Cardiac muscle cell (in vitro differentiated cells and primary cell): ENCODE data around the gene SYT1. TPM values are rescaled to one million over a fixed set of nuclear protein-coding genes. Genes with fewer than 3 reads are reported as not detected.
A peak's percentile ranks its signal among the peaks of the same experiment; 100 is the strongest.

ENCODE experiments used
- DNase-seq, 2 donors: peaks; one replicate each; pipeline versions ENCODE4 v3.0.0 to v3.0.0-alpha.2; 2010 to 2017; ENCODE audit warnings: low read depth in 1 of 2, low spot score in 1 of 2
- H3K27ac ChIP-seq: fragments of 200-600 bp; sonication (generic); 2 replicates; pipeline ENCODE4 v1.5.1; 2016
- H3K27me3 ChIP-seq: fragments of 200-600 bp; sonication (generic); 2 replicates; pipeline ENCODE4 v1.6.0; 2016; ENCODE audit warnings: control low read depth
- H3K36me3 ChIP-seq: fragments of 200-600 bp; sonication (generic); 2 replicates; pipeline ENCODE4 v1.5.1; 2016; ENCODE audit warnings: control low read depth
- H3K4me1 ChIP-seq: fragments of 200-600 bp; sonication (generic); 2 replicates; pipeline ENCODE4 v1.8.1; 2017; ENCODE audit warnings: low read depth, mild to moderate bottlenecking, mixed run types
- H3K4me3 ChIP-seq: fragments of 200-600 bp; sonication (generic); 2 replicates; pipeline ENCODE4 v1.5.1; 2016; ENCODE audit warnings: mild to moderate bottlenecking
- H3K9me3 ChIP-seq: fragments of 200-600 bp; sonication (generic); 2 replicates; pipeline ENCODE4 v1.5.1; 2017; ENCODE audit warnings: low read depth, mild to moderate bottlenecking, control low read depth
- polyA plus RNA-seq: library from polyadenylated mRNA; unstranded; fragments of >200 nt; fragmentation: Nextera tagmentation; extraction: Ambion mirVana; gene quantifications from 2 replicates; pipeline ENCODE4 v1.2.1, GENCODE V29; 2016
- total RNA-seq: library from RNA; depleted of rRNA; stranded (reverse); fragments of >200 nt; gene quantifications from 2 replicates; pipeline ENCODE4 v1.2.3, GENCODE V29; 2016
- TF ChIP-seq, protein P1 (sequence below): IDR thresholded peaks from 2 replicates; pipeline ENCODE4 v1.5.1; 2012; ENCODE audit warnings: low read depth, mild to moderate bottlenecking, low read length

The SYT1 gene
- total and polyA plus RNA-seq, 2 experiments from 2014 or later = 0.50 to 0.66 TPM

DNA sequence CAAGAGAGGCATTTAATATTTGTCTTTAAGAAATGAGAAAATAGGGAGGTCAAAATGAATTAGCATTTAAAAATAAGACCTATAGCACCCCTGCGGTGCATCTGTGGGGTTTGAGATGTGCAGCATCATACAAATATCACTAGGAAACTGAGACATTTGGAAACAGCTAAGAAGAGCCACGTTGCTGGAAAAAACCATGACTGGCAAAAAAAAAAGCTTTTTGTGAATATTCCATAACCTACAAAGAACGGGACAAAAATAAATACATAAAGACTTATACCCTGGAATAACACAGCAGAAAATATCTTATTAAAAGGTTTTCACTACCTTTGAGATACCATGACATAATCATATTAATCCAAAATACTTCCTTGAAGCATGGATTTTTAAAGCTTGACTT, 460.0 kb downstream of the SYT1 start:
- no peak for DNase-seq
- no peaks in the 10 kb centered on the region for H3K36me3 ChIP-seq
- H3K27ac ChIP-seq = no peak overlapping the region
- H3K9me3 ChIP-seq = no peaks in the 10 kb centered on the region
- no peaks in the 10 kb centered on the region for H3K27me3 ChIP-seq
- TF ChIP-seq, protein P1, sequence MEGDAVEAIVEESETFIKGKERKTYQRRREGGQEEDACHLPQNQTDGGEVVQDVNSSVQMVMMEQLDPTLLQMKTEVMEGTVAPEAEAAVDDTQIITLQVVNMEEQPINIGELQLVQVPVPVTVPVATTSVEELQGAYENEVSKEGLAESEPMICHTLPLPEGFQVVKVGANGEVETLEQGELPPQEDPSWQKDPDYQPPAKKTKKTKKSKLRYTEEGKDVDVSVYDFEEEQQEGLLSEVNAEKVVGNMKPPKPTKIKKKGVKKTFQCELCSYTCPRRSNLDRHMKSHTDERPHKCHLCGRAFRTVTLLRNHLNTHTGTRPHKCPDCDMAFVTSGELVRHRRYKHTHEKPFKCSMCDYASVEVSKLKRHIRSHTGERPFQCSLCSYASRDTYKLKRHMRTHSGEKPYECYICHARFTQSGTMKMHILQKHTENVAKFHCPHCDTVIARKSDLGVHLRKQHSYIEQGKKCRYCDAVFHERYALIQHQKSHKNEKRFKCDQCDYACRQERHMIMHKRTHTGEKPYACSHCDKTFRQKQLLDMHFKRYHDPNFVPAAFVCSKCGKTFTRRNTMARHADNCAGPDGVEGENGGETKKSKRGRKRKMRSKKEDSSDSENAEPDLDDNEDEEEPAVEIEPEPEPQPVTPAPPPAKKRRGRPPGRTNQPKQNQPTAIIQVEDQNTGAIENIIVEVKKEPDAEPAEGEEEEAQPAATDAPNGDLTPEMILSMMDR = no peak
- H3K4me1 ChIP-seq = no peaks in the 10 kb centered on the region
- no peak overlapping the region for H3K4me3 ChIP-seq

DNA sequence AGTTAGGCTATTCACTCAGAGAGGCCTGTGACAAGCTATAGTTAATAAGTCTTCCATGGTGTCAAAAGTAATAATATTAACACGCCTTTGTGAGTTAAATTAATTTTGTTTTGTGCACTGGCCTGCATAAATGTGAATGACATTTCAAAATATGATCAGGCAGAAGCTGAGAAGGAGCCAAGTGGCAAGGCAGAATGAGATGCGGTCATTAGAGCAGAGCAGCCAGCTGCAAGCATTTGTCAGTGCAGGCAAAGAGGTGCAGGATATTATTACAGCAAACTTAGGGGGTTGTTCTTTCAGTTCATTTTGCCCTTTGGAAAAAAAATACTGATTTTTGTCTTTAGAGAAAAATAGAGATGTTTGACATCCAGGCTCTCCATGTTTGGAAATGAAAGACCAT, 461.6 kb downstream of the SYT1 start:
- DNase-seq = no peak
- Histone ChIP-seq H3K4me3 (no peak overlapping the region), H3K27me3 (no peaks in the 10 kb centered on the region), H3K36me3 (no peaks in the 10 kb centered on the region), H3K9me3 (no peaks in the 10 kb centered on the region), H3K4me1 (no peaks in the 10 kb centered on the region), H3K27ac (no peak overlapping the region)
- TF ChIP-seq, protein P1 = no peak

DNA sequence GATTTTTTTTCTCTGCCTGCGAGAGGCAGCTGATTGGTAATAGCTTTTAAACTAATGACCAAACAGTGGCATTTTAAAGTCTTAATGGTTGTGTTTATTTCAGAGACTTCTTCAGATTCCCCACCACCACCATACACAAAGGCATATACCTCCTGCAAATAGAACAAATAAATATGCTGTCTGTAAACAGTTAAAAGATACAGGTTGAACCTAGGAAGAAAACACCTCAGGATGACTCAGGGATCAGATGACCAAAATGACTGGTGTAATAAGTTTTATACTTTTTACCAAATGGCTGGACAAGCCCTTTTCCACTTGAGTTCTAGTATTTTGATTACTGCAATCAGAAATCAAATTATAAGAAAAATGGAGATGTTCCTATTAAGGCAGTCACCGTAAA, 462.1 kb downstream of the SYT1 start:
- TF ChIP-seq, protein P1 = no peak
- no peaks in the 10 kb centered on the region for H3K27me3 ChIP-seq
- no peaks in the 10 kb centered on the region for H3K36me3 ChIP-seq
- no peak overlapping the region for H3K27ac ChIP-seq
- H3K4me1 ChIP-seq = no peaks in the 10 kb centered on the region
- H3K4me3 ChIP-seq = no peak overlapping the region
- H3K9me3 ChIP-seq = no peaks in the 10 kb centered on the region
- DNase-seq = no peak

DNA sequence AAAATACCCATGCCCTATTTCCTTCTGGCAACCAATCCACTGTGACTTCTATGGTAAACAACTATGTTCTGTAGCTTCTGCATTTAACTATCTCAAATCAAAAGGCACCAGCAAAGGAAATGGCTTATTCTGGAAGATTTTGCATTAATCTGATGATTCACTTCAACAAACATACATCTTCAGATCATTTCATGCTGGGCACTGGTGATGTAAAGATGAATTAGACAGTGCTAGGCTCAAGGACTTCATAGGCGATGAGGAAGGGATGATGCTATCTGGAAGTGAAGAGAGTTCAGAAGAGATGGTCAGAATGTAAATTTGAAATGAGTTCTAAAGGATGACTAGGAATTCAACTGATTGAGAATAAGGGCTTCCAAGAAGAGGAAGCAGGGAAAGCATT, 462.9 kb downstream of the SYT1 start:
- no peaks in the 10 kb centered on the region for H3K36me3 ChIP-seq
- no peaks in the 10 kb centered on the region for H3K27me3 ChIP-seq
- no peak overlapping the region for H3K27ac ChIP-seq
- DNase-seq = no peak
- no peak overlapping the region for H3K4me3 ChIP-seq
- TF ChIP-seq, protein P1 = no peak
- H3K9me3 ChIP-seq = no peaks in the 10 kb centered on the region
- H3K4me1 ChIP-seq = no peaks in the 10 kb centered on the region

DNA sequence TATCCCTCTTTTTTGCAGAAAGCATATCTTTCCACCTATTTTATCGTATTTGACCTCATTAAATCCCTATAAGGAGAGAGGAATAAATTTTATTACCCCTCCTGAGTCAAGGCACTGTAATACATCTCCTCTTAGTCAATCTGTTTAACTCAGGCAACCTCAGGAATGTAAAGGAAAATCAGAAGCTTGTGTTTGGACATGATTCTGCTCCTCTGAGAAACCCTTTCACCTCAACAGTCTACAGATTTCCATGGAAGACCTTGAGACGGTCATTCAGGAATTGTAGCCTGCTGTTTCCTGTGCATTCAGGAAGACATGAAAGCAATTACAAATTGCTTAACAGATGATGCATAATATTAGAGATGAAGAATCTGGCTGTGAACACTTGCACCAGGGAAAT, 465.4 kb downstream of the SYT1 start:
- no peaks in the 10 kb centered on the region for H3K27me3 ChIP-seq
- no peak for DNase-seq
- no peaks in the 10 kb centered on the region for H3K4me1 ChIP-seq
- no peaks in the 10 kb centered on the region for H3K9me3 ChIP-seq
- TF ChIP-seq, protein P1 = no peak
- no peaks in the 10 kb centered on the region for H3K36me3 ChIP-seq
- no peak overlapping the region for H3K27ac ChIP-seq
- H3K4me3 ChIP-seq = no peak overlapping the region

DNA sequence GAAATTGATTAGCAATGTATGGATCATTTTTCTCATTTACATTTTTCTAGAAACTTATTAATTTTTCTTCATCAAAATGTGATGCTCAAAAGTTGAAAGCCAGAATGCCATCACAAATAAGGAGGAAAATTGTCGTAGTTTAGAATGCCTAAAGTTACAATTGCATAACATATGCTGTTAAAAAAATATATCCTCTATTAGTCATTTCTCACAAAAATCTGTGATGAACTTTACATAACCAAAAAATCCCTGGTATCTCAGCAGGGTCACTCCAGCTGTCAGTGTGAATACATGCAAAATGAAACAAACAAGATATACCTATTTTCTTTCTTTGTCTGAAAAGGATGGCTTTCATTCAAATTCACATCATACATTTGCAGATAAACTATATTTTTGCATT, 467.3 kb downstream of the SYT1 start:
- H3K27ac ChIP-seq = no peak overlapping the region
- H3K9me3 ChIP-seq = no peaks in the 10 kb centered on the region
- no peak overlapping the region for H3K4me3 ChIP-seq
- no peaks in the 10 kb centered on the region for H3K27me3 ChIP-seq
- DNase-seq = peak in 1 of 2 donors; percentile 1
- peaks cover 5% of the 10 kb centered on the region for H3K4me1 ChIP-seq
- TF ChIP-seq, protein P1 = no peak
- no peaks in the 10 kb centered on the region for H3K36me3 ChIP-seq
